Measurements from ENCODE around the gene ZNF774. TPM values are rescaled to one million over a fixed set of nuclear protein-coding genes. Genes with fewer than 3 reads are reported as not detected.

The ZNF774 gene
- total and polyA plus RNA-seq, 2 of the 8 experiments (the other 6 are each of a cell fraction or from before 2014, with no cell fraction given), result 0.82 to 2.6 TPM

DNA sequence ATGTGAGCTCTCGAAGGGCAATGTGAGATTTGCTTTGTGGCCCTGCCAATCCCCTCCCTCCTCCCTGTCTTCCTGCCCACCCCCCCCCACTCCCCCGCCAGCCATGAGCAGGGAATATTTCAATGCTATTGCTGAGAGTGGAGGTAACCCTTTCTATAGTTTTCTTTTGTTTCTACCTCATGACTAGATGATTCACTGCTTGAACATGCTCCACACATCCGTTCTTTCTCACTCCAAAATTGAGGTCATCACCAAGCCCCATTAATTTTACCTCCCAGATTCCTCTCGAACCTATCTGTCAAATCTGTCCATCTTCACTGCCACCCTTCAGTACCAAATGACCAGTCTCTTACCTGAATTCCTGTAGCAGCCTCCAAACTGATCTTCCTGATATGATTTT is 12.2 kb downstream of the ZNF774 start (continued):
- TF ChIP-seq CHD7 (IDR thresholded peaks at IDR 0.05; ENCODE audit: insufficient replicate concordance, low read length), result no peak
- TF ChIP-seq RAD21 (IDR thresholded peaks at IDR 0.05 in 1 of 2, conservative IDR thresholded peaks at IDR 0.05 in 1 of 2; ENCODE audit: low read depth in 2 of 2, low read length in 2 of 2), result no peak

Data from H1 (cell line).